Testis (tissue), 3 donors: ENCODE results near the gene WDR45B. TPM values are rescaled to one million over a fixed set of nuclear protein-coding genes. Genes with fewer than 3 reads are reported as not detected.
A peak's percentile ranks its signal among the peaks of the same experiment; 100 is the strongest.

ENCODE experiments used
- DNase-seq: peaks from one replicate; pipeline ENCODE4 v3.0.0-alpha.2; 2019
- H3K27ac ChIP-seq, 2 donors: fragments of 200-600 bp; sonication (generic); one replicate each; pipeline ENCODE4 v1.5.1; 2019
- H3K27me3 ChIP-seq: fragments of 200-600 bp; sonication (generic); one replicate; pipeline ENCODE4 v1.5.1; 2019
- H3K36me3 ChIP-seq: fragments of 200-600 bp; sonication (generic); one replicate; pipeline ENCODE4 v1.5.1; 2017; ENCODE audit warnings: low read depth; ENCODE audit errors: missing control alignments
- H3K4me1 ChIP-seq: fragments of 200-600 bp; sonication (generic); one replicate; pipeline ENCODE4 v1.5.1; 2019
- H3K4me3 ChIP-seq, 2 donors: fragments of 200-600 bp; sonication (generic); one replicate each; pipeline ENCODE4 v1.5.1; 2017 to 2019
- H3K9me3 ChIP-seq: fragments of 200-600 bp; sonication (generic); one replicate; pipeline ENCODE4 v1.5.1; 2017
- POLR2A ChIP-seq: fragments of 450-650 bp; IDR thresholded peaks from one replicate; pipeline ENCODE4 v1.6.1; 2017; ENCODE audit warnings: antibody characterized with exemption, mild to moderate bottlenecking, moderate library complexity
- WGBS, 2 donors: methylation state at CpG; one replicate each; pipeline ENCODE4 v1.1.5; 2018; 5-methylcytosine and 5-hydroxymethylcytosine counted together
- intact Hi-C: fragments of 100-400 bp; cut with DNase I; formaldehyde crosslinking; loops from one replicate; pipeline ENCODE4 v1.15.1; 2023; ENCODE audit warnings: low total_unique reads
- polyA plus RNA-seq: library from polyadenylated mRNA; stranded (reverse); fragments of 350-450 nt; fragmentation: Illumina TruSeq; extraction: RNeasy Lipid Tissue Mini Kit (QIAGEN cat#74804); gene quantifications from one replicate; pipeline ENCODE4 v1.2.3, GENCODE V29; 2014; ENCODE audit warnings: low read depth, low replicate concordance; ENCODE audit not compliant: insufficient read depth
- total RNA-seq, 2 donors: library from RNA; depleted of rRNA; stranded (reverse); fragments of >200 nt; gene quantifications; one replicate each; pipeline ENCODE4 v1.2.3, GENCODE V29; 2016
- TF ChIP-seq, protein P1 (sequence below), 3 experiments: fragments of 450-650 bp in 2 of 3; fragments of 200-600 bp in 1 of 3; sonication (generic) in 1 of 3; IDR thresholded peaks; one replicate each; pipeline ENCODE4 v1.5.1; 2016 to 2019; ENCODE audit warnings: antibody characterized with exemption in 3 of 3, mild to moderate bottlenecking in 2 of 3, moderate library complexity in 1 of 3

Gene WDR45B
- total and polyA plus RNA-seq, 3 donors from 2014 or later: 142 to 165 (median 163) TPM

GRCh38 chr17:82653651-82654528 lies 5.6 kb upstream of the WDR45B start:
- H3K27ac ChIP-seq: no peak overlapping the region
- 84 to 85% methylated on average over 19 to 30 of the region's 30 CpGs for WGBS, 2 donors
- TF ChIP-seq, protein P1, sequence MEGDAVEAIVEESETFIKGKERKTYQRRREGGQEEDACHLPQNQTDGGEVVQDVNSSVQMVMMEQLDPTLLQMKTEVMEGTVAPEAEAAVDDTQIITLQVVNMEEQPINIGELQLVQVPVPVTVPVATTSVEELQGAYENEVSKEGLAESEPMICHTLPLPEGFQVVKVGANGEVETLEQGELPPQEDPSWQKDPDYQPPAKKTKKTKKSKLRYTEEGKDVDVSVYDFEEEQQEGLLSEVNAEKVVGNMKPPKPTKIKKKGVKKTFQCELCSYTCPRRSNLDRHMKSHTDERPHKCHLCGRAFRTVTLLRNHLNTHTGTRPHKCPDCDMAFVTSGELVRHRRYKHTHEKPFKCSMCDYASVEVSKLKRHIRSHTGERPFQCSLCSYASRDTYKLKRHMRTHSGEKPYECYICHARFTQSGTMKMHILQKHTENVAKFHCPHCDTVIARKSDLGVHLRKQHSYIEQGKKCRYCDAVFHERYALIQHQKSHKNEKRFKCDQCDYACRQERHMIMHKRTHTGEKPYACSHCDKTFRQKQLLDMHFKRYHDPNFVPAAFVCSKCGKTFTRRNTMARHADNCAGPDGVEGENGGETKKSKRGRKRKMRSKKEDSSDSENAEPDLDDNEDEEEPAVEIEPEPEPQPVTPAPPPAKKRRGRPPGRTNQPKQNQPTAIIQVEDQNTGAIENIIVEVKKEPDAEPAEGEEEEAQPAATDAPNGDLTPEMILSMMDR (IDR thresholded peaks at IDR 0.05): no peak
- no peak for TF ChIP-seq POLR2A
- intact Hi-C loops: no loop called here
- no peaks in the 10 kb centered on the region for H3K36me3 ChIP-seq
- no peaks in the 10 kb centered on the region for H3K9me3 ChIP-seq
- no peaks in the 10 kb centered on the region for H3K4me1 ChIP-seq
- DNase-seq: no peak
- no peaks in the 10 kb centered on the region for H3K27me3 ChIP-seq
- H3K4me3 ChIP-seq: no peak overlapping the region

- intact Hi-C loops: no loop called here
- Histone ChIP-seq H3K36me3 (no peaks in the 10 kb centered on the region), H3K27ac (no peak overlapping the region), H3K4me3 (no peak overlapping the region), H3K4me1 (peaks cover 9% of the 10 kb centered on the region), H3K27me3 (no peaks in the 10 kb centered on the region), H3K9me3 (no peaks in the 10 kb centered on the region)
- no peak for DNase-seq
- TF ChIP-seq, protein P1 (IDR thresholded peaks at IDR 0.05): no peak
- no peak for TF ChIP-seq POLR2A
- WGBS, 2 donors: 65 to 69% methylated on average over 10 of the region's 10 CpGs
Measured at GRCh38 chr17:82650723-82651122, 2.5 kb upstream of the WDR45B start.

GRCh38 chr17:82649501-82650261 lies 1.4 kb upstream of the WDR45B start:
- Histone ChIP-seq H3K27me3 (no peaks in the 10 kb centered on the region), H3K9me3 (no peaks in the 10 kb centered on the region), H3K36me3 (no peaks in the 10 kb centered on the region), H3K4me1 (peaks cover 9% of the 10 kb centered on the region), H3K27ac (no peak overlapping the region), H3K4me3 (no peak overlapping the region)
- TF ChIP-seq POLR2A: no peak
- TF ChIP-seq, protein P1 (IDR thresholded peaks at IDR 0.05): no peak
- intact Hi-C loops: no loop called here
- 88 to 95% methylated on average over 20 to 22 of the region's 22 CpGs for WGBS, 2 donors
- no peak for DNase-seq

GRCh38 chr17:82648742-82649331 lies 593 bp upstream of the WDR45B start:
- H3K27me3 ChIP-seq: no peaks in the 10 kb centered on the region
- DNase-seq: peak; percentile 50
- intact Hi-C loops: no loop called here
- peak overlapping the region; percentile 46 to 78 for H3K27ac ChIP-seq
- H3K4me3 ChIP-seq: peak overlapping the region; percentile 3 to 50
- H3K9me3 ChIP-seq: no peaks in the 10 kb centered on the region
- peaks cover 9% of the 10 kb centered on the region for H3K4me1 ChIP-seq
- WGBS, 2 donors: 4 to 12% methylated on average over 17 to 18 of the region's 37 CpGs
- TF ChIP-seq, protein P1 (IDR thresholded peaks at IDR 0.05): no peak
- TF ChIP-seq POLR2A: no peak
- no peaks in the 10 kb centered on the region for H3K36me3 ChIP-seq
